Mesothelial cell of epicardium (in vitro differentiated cells): ENCODE data around the gene SERPINE2. TPM values are rescaled to one million over a fixed set of nuclear protein-coding genes. Genes with fewer than 3 reads are reported as not detected.

Experiments used
- DNase-seq, 2 experiments: peaks; one replicate each; pipeline ENCODE4 v3.0.0; 2021; ENCODE audit warnings: low spot score in 2 of 2; ENCODE audit not compliant: unreplicated experiment in 2 of 2
- H3K27ac Mint-ChIP-seq: 2 replicates; pipeline ENCODE4 v1.8.0; 2021; ENCODE audit warnings: mixed read lengths
- H3K27me3 Mint-ChIP-seq: 2 replicates; pipeline ENCODE4 v1.8.0; 2021; ENCODE audit warnings: low read depth, mixed read lengths
- H3K36me3 Mint-ChIP-seq: 2 replicates; pipeline ENCODE4 v1.8.0; 2021; ENCODE audit warnings: mixed read lengths
- H3K4me1 Mint-ChIP-seq: 2 replicates; pipeline ENCODE4 v1.8.0; 2021; ENCODE audit warnings: mixed read lengths
- H3K4me3 Mint-ChIP-seq: 2 replicates; pipeline ENCODE4 v1.8.0; 2021; ENCODE audit warnings: mild to moderate bottlenecking, moderate library complexity, mixed read lengths
- H3K9me3 Mint-ChIP-seq: 2 replicates; pipeline ENCODE4 v1.8.0; 2021; ENCODE audit warnings: mixed read lengths
- CTCF ChIP-seq: fragments of 200-600 bp; sonication (generic); IDR thresholded peaks from one replicate; pipeline ENCODE4 v1.5.0; 2021; ENCODE audit warnings: antibody characterized with exemption; ENCODE audit not compliant: unreplicated experiment
- total RNA-seq: library from RNA; stranded (reverse); gene quantifications from 3 replicates; pipeline ENCODE4 v1.2.1, GENCODE V29; 2021

Gene SERPINE2
- total RNA-seq, 1 donor from 2014 or later = 49.9 TPM

- no peaks in the 10 kb centered on the region for H3K36me3 Mint-ChIP-seq
- no peak for TF ChIP-seq CTCF
- H3K4me3 Mint-ChIP-seq = no peak overlapping the region
- DNase-seq = no peak
- no peak overlapping the region for H3K27ac Mint-ChIP-seq
- H3K4me1 Mint-ChIP-seq = peaks cover 17% of the 10 kb centered on the region
- peaks cover 68% of the 10 kb centered on the region for H3K27me3 Mint-ChIP-seq
- H3K9me3 Mint-ChIP-seq = no peaks in the 10 kb centered on the region
These were observed 3.2 kb upstream of the SERPINE2 start for GRCh38 chr2:224042191-224042696.

DNA sequence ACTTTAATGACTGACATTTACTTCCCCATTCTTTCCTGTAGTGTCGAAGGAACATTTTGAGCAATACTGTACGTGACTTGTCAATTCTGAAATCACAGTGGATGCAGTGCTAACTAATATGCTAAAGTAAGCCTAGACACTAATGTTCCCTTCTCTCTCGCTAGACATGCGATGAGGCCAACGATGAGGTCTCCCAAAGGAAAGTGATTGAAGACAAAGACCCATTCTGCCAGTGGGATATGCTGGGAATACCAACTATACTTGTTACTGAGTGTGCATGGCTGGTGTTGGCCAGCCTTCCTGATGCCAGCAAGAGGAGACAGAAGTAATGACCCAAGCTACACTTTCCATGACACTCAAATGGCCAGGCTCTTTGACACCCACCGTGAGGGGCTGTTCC, 2.5 kb upstream of the SERPINE2 start:
- no peak for DNase-seq
- Mint-ChIP-seq H3K27me3 (peaks cover 75% of the 10 kb centered on the region), H3K27ac (no peak overlapping the region), H3K4me1 (peaks cover 21% of the 10 kb centered on the region), H3K36me3 (no peaks in the 10 kb centered on the region), H3K9me3 (no peaks in the 10 kb centered on the region), H3K4me3 (no peak overlapping the region)
- TF ChIP-seq CTCF = no peak

DNA sequence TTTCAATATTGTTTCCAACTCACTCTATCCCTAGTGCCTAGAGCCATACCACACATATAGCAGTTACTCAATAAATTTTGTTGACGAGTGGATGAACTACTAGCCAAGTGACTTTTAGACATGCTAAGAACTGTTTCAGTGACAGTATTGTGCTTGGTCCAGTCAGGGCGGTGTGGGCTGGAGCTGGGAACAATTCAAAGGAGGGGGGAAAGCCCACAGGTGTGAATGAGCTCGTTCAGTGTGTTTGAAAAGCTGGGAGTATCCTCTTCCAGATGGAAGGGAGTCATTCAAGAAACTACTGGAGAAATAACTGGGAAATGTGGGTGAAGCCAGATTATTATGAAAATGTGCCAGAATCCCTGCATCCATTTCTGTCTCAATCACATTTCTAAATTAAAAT, 1.7 kb upstream of the SERPINE2 start:
- H3K27ac Mint-ChIP-seq = no peak overlapping the region
- DNase-seq = no peak
- H3K4me1 Mint-ChIP-seq = peaks cover 21% of the 10 kb centered on the region
- no peaks in the 10 kb centered on the region for H3K9me3 Mint-ChIP-seq
- no peaks in the 10 kb centered on the region for H3K36me3 Mint-ChIP-seq
- H3K27me3 Mint-ChIP-seq = peaks cover 81% of the 10 kb centered on the region
- TF ChIP-seq CTCF = no peak
- H3K4me3 Mint-ChIP-seq = peak overlapping the region; percentile 12

GRCh38 chr2:224039770-224040440, 819 bp upstream of the SERPINE2 start:
- Mint-ChIP-seq H3K4me1 (peaks cover 21% of the 10 kb centered on the region), H3K9me3 (no peaks in the 10 kb centered on the region), H3K27ac (no peak overlapping the region), H3K4me3 (peak overlapping the region; percentile 70), H3K36me3 (no peaks in the 10 kb centered on the region), H3K27me3 (peaks cover 84% of the 10 kb centered on the region)
- no peak for TF ChIP-seq CTCF
- no peak for DNase-seq

DNA sequence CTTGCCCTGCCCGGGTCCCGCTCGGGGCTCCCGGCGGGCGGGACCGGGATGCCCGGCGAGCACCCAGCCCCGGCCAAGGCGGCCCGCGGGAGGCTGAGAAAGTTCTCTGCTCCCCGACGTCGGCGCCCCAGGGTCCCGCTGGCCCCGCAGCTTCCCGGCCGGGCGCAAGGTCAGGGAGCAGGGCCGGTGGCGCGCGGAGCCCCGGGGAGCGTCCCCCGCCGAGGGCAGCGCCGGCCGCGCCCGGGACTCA, 331 bp downstream of the SERPINE2 start:
- TF ChIP-seq CTCF = no peak
- Mint-ChIP-seq H3K9me3 (no peaks in the 10 kb centered on the region), H3K4me1 (peaks cover 21% of the 10 kb centered on the region), H3K36me3 (no peaks in the 10 kb centered on the region), H3K4me3 (no peak overlapping the region), H3K27me3 (peaks cover 81% of the 10 kb centered on the region), H3K27ac (no peak overlapping the region)
- DNase-seq = peak in 1 of 2 experiments; percentile 51
